Adrenal gland (tissue), 12 donors: ENCODE results near the gene PTX3. TPM values are rescaled to one million over a fixed set of nuclear protein-coding genes. Genes with fewer than 3 reads are reported as not detected.

Source experiments
- DNase-seq, 7 donors: peaks; one replicate each; pipeline ENCODE4 v3.0.0-alpha.2; 2019 to 2020
- H3K27ac ChIP-seq, 5 donors: fragments of 200-600 bp; sonication (generic) in 4 of 5; 1 replicate in 3 of 5; 2 replicates in 2 of 5; pipeline versions ENCODE4 v1.5.1 to v1.8.0; 2016 to 2020; ENCODE audit warnings: mild to moderate bottlenecking in 1 of 5
- H3K27me3 ChIP-seq: fragments of 200-600 bp; 2 replicates; pipeline ENCODE4 v1.8.0; 2021
- H3K36me3 ChIP-seq, 2 donors: fragments of 200-600 bp; replicated peaks in 1 of 2; 1 replicate in 1 of 2; 2 replicates in 1 of 2; pipeline versions ENCODE4 v1.5.1 to v1.8.0; 2018 to 2022
- H3K4me1 ChIP-seq, 2 donors: fragments of 200-600 bp; replicated peaks in 1 of 2; 1 replicate in 1 of 2; 2 replicates in 1 of 2; pipeline versions ENCODE4 v1.5.1 to v1.8.0; 2018 to 2021
- H3K4me3 ChIP-seq, 4 donors: fragments of 200-600 bp; sonication (generic) in 3 of 4; one replicate each; pipeline ENCODE4 v1.5.1; 2016 to 2018
- H3K9me3 ChIP-seq, 3 donors: fragments of 200-600 bp; sonication (generic) in 1 of 3; replicated peaks in 1 of 3; 1 replicate in 2 of 3; 2 replicates in 1 of 3; pipeline versions ENCODE4 v1.5.1 to v1.8.0; 2016 to 2021
- POLR2A ChIP-seq, 2 donors: fragments of 450-650 bp; IDR thresholded peaks; one replicate each; pipeline ENCODE4 v1.6.1; 2017; ENCODE audit warnings: antibody characterized with exemption in 2 of 2, mild to moderate bottlenecking in 2 of 2, moderate library complexity in 1 of 2
- WGBS, 4 donors: extraction: QIAGEN DNeasy Blood & Tissue Kit in 2 of 4; methylation state at CpG; one replicate each; pipeline versions ENCODE4 v1.1.5 to v1.1.7; 2013 to 2017; 5-methylcytosine and 5-hydroxymethylcytosine counted together
- intact Hi-C, 2 donors: fragments of 100-400 bp; cut with DNase I; formaldehyde crosslinking; loops; one replicate each; pipeline versions ENCODE4 v1.14.1 to v1.15.0; 2022 to 2023
- polyA plus RNA-seq, 3 donors: library from polyadenylated mRNA; stranded (reverse); fragments of 200-250 nt in 2 of 3; fragments of 350-450 nt in 1 of 3; fragmentation: Illumina TruSeq in 1 of 3; extraction: RNeasy Lipid Tissue Mini Kit (QIAGEN cat#74804) in 1 of 3; gene quantifications; one replicate each; pipeline ENCODE4 v1.2.3, GENCODE V29; 2013 to 2014
- total RNA-seq, 9 donors: library from RNA; depleted of rRNA in 4 of 9; stranded (reverse); fragments of >200 nt in 4 of 9; fragments of 120-200 nt in 1 of 9; fragmentation: NEBNext Ultra II Directional in 1 of 9; extraction: Animal tissue kit (Norgen Biotek cat#: 25700) in 1 of 9; gene quantifications; one replicate each; pipeline versions ENCODE4 v1.1.0 to v1.2.4, GENCODE V29; 2013 to 2023
- TF ChIP-seq, protein P1 (sequence below), 6 experiments: fragments of 450-650 bp in 4 of 6; fragments of 200-600 bp in 2 of 6; sonication (generic) in 1 of 6; IDR thresholded peaks; 1 replicate in 5 of 6; 2 replicates in 1 of 6; pipeline versions ENCODE4 v1.5.1 to v1.8.0; 2016 to 2021; ENCODE audit warnings: antibody characterized with exemption in 6 of 6, mild to moderate bottlenecking in 2 of 6, moderate library complexity in 1 of 6
- donor health status: healthy with polysubstance abuse.
- donor health status: Bipolar disorder and iron deficiency.
- donor health status: DM: yes; HTN: yes; CAD: no.
- donor health status: DM: no; HTN: no; CAD: no.
- donor health status: DM: no; HTN: no; CAD: no.
- donor health status: DM: yes; HTN: yes; CAD: no.

Gene PTX3
- total and polyA plus RNA-seq, 12 donors: 0.12 to 21.8 (median 3.8) TPM

DNA sequence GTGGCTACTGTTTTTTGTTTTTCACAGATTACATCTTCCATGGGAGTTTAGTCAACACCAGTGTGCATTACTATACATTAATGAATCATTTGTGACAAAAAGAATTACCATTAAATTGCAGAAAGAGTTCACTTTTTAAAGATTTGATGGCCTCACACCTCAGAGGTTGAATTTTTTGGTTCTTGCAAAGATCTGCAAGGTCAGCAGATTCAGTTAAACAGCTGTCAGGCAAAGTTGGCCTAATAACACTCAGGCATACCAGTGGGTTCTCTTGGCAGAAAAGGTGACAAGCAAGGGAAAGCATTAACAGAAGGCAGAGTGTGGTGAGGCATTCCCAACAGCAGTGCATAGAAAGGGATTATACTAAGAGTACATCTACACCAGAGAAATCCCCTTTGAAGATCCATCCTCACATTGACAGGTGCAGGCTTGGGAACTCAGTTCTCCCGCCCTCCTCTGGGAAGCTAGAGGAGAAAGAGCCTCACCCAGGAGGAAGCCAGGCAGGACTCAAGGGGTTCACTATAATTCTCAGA is 24.3 kb upstream of the PTX3 start:
- no peaks in the 10 kb centered on the region for H3K27me3 ChIP-seq
- H3K27ac ChIP-seq: no peak overlapping the region
- H3K9me3 ChIP-seq: no peaks in the 10 kb centered on the region
- H3K36me3 ChIP-seq: no peaks in the 10 kb centered on the region
- intact Hi-C loops: no loop called here
- H3K4me3 ChIP-seq: no peak overlapping the region
- H3K4me1 ChIP-seq: no peaks in the 10 kb centered on the region
- 92 to 97% (median 95%) methylated on average over 1 of the region's 1 CpG for WGBS, 4 donors
- no peak for DNase-seq
- TF ChIP-seq, protein P1, sequence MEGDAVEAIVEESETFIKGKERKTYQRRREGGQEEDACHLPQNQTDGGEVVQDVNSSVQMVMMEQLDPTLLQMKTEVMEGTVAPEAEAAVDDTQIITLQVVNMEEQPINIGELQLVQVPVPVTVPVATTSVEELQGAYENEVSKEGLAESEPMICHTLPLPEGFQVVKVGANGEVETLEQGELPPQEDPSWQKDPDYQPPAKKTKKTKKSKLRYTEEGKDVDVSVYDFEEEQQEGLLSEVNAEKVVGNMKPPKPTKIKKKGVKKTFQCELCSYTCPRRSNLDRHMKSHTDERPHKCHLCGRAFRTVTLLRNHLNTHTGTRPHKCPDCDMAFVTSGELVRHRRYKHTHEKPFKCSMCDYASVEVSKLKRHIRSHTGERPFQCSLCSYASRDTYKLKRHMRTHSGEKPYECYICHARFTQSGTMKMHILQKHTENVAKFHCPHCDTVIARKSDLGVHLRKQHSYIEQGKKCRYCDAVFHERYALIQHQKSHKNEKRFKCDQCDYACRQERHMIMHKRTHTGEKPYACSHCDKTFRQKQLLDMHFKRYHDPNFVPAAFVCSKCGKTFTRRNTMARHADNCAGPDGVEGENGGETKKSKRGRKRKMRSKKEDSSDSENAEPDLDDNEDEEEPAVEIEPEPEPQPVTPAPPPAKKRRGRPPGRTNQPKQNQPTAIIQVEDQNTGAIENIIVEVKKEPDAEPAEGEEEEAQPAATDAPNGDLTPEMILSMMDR (IDR thresholded peaks at IDR 0.05): no peak
- no peak for TF ChIP-seq POLR2A (IDR thresholded peaks at IDR 0.05)

DNA sequence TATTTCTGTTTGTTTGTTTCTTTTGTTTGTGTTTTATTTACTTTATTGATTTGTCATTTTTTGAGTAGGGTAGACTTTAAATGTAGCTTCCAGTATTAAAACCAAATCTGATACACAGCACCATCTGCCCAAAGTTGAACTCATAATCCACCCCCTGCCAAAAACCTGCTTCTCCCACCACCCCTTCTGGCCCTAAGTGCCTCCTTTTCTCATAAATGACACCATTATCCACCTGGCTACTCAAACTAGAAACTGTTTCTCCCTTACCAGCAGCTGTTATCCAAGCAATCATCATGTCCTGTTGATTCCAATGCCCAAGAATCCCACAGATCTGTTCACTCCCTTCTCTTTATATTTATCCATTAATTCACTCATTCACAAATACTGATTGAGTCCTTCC is 21.8 kb upstream of the PTX3 start:
- no peak overlapping the region for H3K4me3 ChIP-seq
- H3K36me3 ChIP-seq: no peaks in the 10 kb centered on the region
- TF ChIP-seq, protein P1 (IDR thresholded peaks at IDR 0.05): no peak
- no peak for TF ChIP-seq POLR2A (IDR thresholded peaks at IDR 0.05)
- intact Hi-C loops: no loop called here
- no peaks in the 10 kb centered on the region for H3K9me3 ChIP-seq
- H3K27me3 ChIP-seq: no peaks in the 10 kb centered on the region
- H3K27ac ChIP-seq: no peak overlapping the region
- no peaks in the 10 kb centered on the region for H3K4me1 ChIP-seq
- DNase-seq: no peak

DNA sequence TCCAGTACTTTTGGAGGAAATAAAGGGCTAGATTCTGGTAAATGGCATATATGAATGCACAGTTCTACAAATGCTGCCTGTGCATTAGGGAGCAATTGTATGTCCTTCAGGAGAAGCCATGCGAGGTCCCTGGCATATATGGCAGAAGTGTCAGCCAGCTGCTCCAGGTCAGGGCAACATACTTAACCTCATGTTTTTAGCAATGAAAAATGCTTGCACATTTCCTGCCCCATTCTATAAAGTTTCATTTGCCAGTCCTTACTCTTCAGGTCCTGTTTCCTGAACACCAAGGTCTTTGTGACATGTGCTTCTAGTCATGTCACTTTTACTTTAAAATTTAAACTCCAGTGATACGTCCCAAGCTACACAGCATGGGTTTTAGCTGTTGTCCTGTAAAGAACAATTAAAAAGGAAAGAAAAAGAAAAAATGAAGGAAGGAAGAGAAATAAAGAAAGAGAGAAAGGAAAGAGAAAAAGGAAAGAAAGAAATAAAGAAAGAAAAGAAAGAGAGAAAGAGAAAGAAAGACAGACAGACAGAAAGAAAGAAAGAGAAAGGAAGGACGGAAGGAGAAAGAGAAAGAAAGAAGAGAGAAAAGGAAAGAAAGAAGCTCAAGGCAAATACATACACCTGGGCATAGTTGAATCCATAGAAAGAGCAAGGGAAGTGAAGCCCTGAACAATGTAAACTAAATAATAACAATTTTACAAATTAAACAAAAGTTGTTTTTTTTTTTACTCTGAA is 20.1 kb upstream of the PTX3 start:
- intact Hi-C loops: no loop called here

DNA sequence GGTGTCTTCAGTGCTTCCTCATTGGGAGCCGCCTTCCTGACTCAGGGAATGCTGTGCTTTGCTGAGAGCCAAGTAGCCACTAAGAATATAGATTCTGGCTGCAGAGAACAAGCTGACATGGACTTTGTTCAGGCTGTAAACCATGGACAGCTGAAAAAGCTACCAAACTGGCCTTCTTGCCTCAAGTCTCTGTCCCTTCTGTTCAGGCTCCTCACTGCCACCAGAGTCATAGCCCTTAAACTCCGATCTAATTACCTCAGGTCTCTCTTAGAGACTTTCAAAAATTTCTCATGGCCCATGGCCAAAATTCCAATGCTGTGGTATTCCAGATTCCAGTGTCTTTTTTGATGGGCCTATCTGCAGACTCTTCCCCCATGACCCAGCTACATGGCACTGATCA is 19.4 kb upstream of the PTX3 start:
- H3K4me1 ChIP-seq: no peaks in the 10 kb centered on the region
- H3K27me3 ChIP-seq: no peaks in the 10 kb centered on the region
- DNase-seq: no peak
- WGBS, 4 donors: 90 to 100% (median 92%) methylated on average over 2 of the region's 2 CpGs
- no peaks in the 10 kb centered on the region for H3K9me3 ChIP-seq
- intact Hi-C loops: no loop called here
- no peak overlapping the region for H3K4me3 ChIP-seq
- H3K36me3 ChIP-seq: no peaks in the 10 kb centered on the region
- no peak overlapping the region for H3K27ac ChIP-seq
- TF ChIP-seq, protein P1 (IDR thresholded peaks at IDR 0.05): no peak
- no peak for TF ChIP-seq POLR2A (IDR thresholded peaks at IDR 0.05)

More for the DNA sequence above, 20.1 kb upstream of the PTX3 start:
- no peaks in the 10 kb centered on the region for H3K9me3 ChIP-seq
- TF ChIP-seq, protein P1 (IDR thresholded peaks at IDR 0.05): no peak
- no peak for TF ChIP-seq POLR2A (IDR thresholded peaks at IDR 0.05)
- 64 to 69% (median 67%) methylated on average over 3 of the region's 3 CpGs for WGBS, 4 donors
- H3K36me3 ChIP-seq: no peaks in the 10 kb centered on the region
- H3K4me3 ChIP-seq: no peak overlapping the region
- no peaks in the 10 kb centered on the region for H3K4me1 ChIP-seq
- no peaks in the 10 kb centered on the region for H3K27me3 ChIP-seq
- no peak for DNase-seq
- H3K27ac ChIP-seq: no peak overlapping the region
